HG02571 (cell line): ENCODE data around the gene CXCL9.
"Not testable (repeated sequence)": the region's sequence is repeated elsewhere in the genome, so short reads cannot be mapped to it uniquely, and the experiment has no call there.

ENCODE experiments used
- ATAC-seq: cut with Tn5 transposase; IDR thresholded peaks from one replicate; pipeline ENCODE4 v1.9.1; 2021; ENCODE audit warnings: mild to moderate bottlenecking, moderate library complexity; ENCODE audit not compliant: unreplicated experiment

Gene CXCL9

DNA sequence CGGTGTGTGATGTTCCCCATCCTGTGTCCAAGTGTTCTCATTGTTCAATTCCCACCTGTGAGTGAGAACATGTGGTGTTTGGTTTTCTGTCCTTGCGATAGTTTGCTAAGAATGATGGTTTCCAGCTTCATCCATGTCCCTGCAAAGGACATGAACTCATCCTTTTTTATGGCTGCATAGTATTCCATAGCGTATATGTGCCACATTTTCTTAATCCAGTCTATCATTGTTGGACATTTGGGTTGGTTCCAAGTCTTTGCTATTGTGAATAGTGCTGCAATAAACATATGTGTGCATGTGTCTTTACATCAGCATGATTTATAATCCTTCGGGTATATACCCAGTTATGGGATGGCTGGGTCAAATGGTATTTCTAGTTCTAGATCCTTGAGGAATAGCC lies 45.2 kb downstream of the CXCL9 start:
- not testable (repeated sequence) for ATAC-seq

DNA sequence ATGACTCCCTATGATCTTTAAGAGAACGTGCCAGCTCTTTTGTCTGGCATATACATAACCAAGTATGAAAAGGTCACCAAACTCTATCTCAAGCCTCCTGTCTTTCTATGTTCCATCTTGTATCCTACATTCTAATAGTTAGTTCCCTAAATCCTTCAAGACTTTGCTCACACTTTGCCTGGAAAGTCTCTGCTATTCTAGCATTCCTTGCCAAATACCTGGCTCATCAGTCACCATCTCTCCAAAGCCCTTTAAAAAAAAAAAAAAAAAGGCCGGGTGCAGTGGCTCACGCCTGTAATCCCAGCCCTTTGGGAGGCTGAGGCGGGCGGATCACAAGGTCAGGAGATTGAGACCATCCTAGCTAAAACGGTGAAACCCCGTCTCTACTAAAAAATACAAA lies 48.8 kb downstream of the CXCL9 start:
- not testable (repeated sequence) for ATAC-seq

DNA sequence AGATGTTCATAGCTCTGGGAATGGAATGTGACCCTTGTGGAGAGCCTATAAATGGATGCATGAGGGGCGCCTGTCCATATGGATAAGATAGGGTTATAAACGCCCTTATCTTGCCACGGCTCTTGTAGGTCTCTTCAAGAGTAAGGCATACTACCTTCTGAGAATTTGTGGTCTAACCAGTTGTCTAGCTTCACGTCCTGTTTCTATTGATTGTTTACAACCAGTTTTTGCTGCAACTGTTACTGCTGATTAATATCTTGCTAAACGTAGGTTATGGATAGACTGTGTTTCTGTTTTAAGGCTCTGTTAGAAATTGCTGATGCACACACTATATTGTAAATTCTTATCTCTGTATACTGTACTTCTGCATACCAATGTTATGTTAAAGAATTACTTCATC lies 52.5 kb downstream of the CXCL9 start:
- not testable (repeated sequence) for ATAC-seq

DNA sequence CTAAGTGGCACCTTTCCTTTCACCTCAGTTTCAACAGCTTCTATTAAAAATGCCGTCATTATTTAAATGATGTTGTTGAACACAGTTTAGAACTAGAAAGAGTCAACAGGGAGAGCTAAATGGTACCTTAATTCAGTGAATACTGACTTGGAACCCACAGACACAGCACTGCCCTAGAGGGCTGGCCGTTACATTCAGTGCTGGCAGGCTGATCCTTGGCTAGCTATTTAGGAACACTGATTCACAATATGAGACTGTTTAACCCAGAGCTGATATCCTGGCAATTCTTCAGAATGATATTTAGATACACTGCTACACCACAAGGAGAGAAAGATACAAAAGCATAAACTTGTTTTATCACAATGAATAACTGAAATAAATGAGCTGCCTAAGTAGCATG lies 53.8 kb downstream of the CXCL9 start:
- ATAC-seq, result no peak
